ENCODE measurements around the gene ELMO2. TPM values are rescaled to one million over a fixed set of nuclear protein-coding genes. Genes with fewer than 3 reads are reported as not detected.
A peak's percentile ranks its signal among the peaks of the same experiment; 100 is the strongest.

ELMO2 gene
- total and polyA plus RNA-seq, 12 donors: 17.2 to 46.0 (median 27.5) TPM

DNA sequence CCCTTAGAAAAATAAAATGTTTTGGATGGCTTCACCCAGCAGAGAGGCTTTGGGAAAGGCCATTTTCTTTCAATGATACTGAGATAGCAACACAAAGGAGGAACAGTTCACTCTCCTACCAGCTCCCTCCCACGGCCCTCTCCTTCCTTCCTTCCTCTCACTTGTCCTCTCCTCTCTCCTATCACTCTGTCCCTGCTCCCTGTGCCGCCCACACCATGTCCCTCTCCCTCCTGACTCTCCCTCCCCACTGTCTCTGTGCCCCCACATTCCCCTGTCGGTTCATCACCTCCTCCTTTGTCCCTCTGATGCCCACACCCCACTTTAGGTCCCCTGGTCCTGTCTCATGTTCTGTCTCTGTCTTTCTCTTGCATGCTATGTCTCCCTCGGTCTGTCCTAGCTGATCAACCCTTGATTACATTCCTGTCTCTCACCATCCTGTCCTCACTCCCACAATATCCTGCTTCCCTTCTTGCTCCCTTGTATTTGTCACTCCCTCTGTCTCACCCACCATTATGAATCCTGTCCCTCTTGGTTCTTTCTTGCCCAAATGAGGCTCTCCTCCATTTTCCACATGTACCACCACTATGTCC is 30.1 kb downstream of the ELMO2 start:
- H3K4me1 ChIP-seq: no peaks in the 10 kb centered on the region
- no peak overlapping the region for H3K4me3 ChIP-seq
- H3K27ac ChIP-seq: no peak overlapping the region
- no peak for ATAC-seq
- no peaks in the 10 kb centered on the region for H3K27me3 ChIP-seq
- no peaks in the 10 kb centered on the region for H3K9me3 ChIP-seq
- WGBS, 2 donors: 49 to 53% methylated on average over 4 of the region's 4 CpGs
- TF ChIP-seq CTCF (IDR thresholded peaks at IDR 0.05): no peak
- intact Hi-C loops (cut with DNase I): no loop called here
- no peak for DNase-seq
- H3K36me3 ChIP-seq: peaks cover 0 to 100% (median 78%) of the 10 kb centered on the region in 9 donors

- 80 to 83% methylated on average over 5 of the region's 5 CpGs for WGBS, 2 donors
- H3K27ac ChIP-seq: no peak overlapping the region
- DNase-seq (no peak), ATAC-seq (no peak)
- no peaks in the 10 kb centered on the region for H3K9me3 ChIP-seq
- peaks cover 0 to 100% (median 79%) of the 10 kb centered on the region in 9 donors for H3K36me3 ChIP-seq
- no peaks in the 10 kb centered on the region for H3K4me1 ChIP-seq
- intact Hi-C loops (cut with DNase I): no loop called here
- H3K4me3 ChIP-seq: no peak overlapping the region
- no peaks in the 10 kb centered on the region for H3K27me3 ChIP-seq
- no peak for TF ChIP-seq CTCF (IDR thresholded peaks at IDR 0.05)
Observed at GRCh38 chr20:46375771-46376170, 30.6 kb downstream of the ELMO2 start.

- H3K36me3 ChIP-seq: peaks cover 0 to 100% (median 76%) of the 10 kb centered on the region in 9 donors
- DNase-seq (no peak), ATAC-seq (no peak)
- H3K4me3 ChIP-seq: no peak overlapping the region
- H3K4me1 ChIP-seq: no peaks in the 10 kb centered on the region
- TF ChIP-seq CTCF (IDR thresholded peaks at IDR 0.05): no peak
- no peaks in the 10 kb centered on the region for H3K9me3 ChIP-seq
- H3K27me3 ChIP-seq: no peaks in the 10 kb centered on the region
- intact Hi-C loops (cut with DNase I): no loop called here
- no peak overlapping the region for H3K27ac ChIP-seq
- WGBS, 2 donors: 90 to 95% methylated on average over 7 of the region's 7 CpGs
Observed at GRCh38 chr20:46374383-46374782, 32.0 kb downstream of the ELMO2 start.

DNA sequence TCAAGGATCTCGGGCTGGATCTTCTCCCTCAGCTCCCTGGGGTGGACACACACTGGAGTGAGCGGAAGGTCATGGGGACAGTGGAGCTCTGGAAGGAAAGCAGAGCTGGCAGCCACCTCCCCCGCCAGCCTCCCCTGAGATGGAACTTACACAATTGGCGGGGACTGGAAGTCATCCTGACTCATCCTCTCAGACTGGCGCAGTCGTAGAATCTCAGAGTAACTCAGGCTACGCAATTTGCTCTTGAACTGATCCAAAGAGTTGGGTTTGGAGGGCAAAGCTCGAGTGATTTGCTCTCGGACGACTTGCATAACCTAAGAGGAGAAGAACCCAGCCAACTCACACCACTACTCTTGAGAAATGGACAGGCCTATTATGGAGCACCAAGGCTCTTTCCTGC is 34.8 kb downstream of the ELMO2 start:
- DNase-seq: no peak
- 90 to 95% methylated on average over 10 of the region's 10 CpGs for WGBS, 2 donors
- Histone ChIP-seq H3K9me3 (no peaks in the 10 kb centered on the region), H3K27ac (no peak overlapping the region), H3K36me3 (peaks cover 0 to 100% (median 90%) of the 10 kb centered on the region in 9 donors), H3K4me1 (peaks cover 0 to 3% (median 0%) of the 10 kb centered on the region in 9 donors), H3K27me3 (no peaks in the 10 kb centered on the region), H3K4me3 (no peak overlapping the region)
- TF ChIP-seq CTCF (IDR thresholded peaks at IDR 0.05): no peak
- ATAC-seq: peak in 1 of 8 donors; percentile 22
- intact Hi-C loops (cut with DNase I): no loop called here
